ENCODE measurements around the gene KIAA0319L. TPM values are rescaled to one million over a fixed set of nuclear protein-coding genes. Genes with fewer than 3 reads are reported as not detected.
A peak's percentile ranks its signal among the peaks of the same experiment; 100 is the strongest.

Gene KIAA0319L
- total RNA-seq, 4 donors from 2014 or later: 26.3 to 44.8 (median 38.9) TPM

- H3K27ac ChIP-seq: peak overlapping the region in 2 of 4 donors; percentile 6 to 59
- ATAC-seq: no peak
- TF ChIP-seq POLR2A (IDR thresholded peaks at IDR 0.05) (no peak), POLR2AphosphoS5 (IDR thresholded peaks at IDR 0.05) (no peak), CTCF (IDR thresholded peaks at IDR 0.05) (no peak), EP300 (IDR thresholded peaks at IDR 0.05) (no peak)
- peaks cover 8 to 40% (median 27%) of the 10 kb centered on the region in 3 donors for H3K4me1 ChIP-seq
- no peak overlapping the region for H3K4me3 ChIP-seq
- H3K36me3 ChIP-seq: peaks cover 0 to 78% of the 10 kb centered on the region in 2 donors
- H3K9me3 ChIP-seq: no peaks in the 10 kb centered on the region
- H3K27me3 ChIP-seq: no peaks in the 10 kb centered on the region
- WGBS, 2 donors (ENCODE audit: low coverage in 1 of 2): 75 to 80% methylated on average over 2 of the region's 2 CpGs
These were observed 104.2 kb downstream of the KIAA0319L start for GRCh38 chr1:35453031-35453430.

DNA sequence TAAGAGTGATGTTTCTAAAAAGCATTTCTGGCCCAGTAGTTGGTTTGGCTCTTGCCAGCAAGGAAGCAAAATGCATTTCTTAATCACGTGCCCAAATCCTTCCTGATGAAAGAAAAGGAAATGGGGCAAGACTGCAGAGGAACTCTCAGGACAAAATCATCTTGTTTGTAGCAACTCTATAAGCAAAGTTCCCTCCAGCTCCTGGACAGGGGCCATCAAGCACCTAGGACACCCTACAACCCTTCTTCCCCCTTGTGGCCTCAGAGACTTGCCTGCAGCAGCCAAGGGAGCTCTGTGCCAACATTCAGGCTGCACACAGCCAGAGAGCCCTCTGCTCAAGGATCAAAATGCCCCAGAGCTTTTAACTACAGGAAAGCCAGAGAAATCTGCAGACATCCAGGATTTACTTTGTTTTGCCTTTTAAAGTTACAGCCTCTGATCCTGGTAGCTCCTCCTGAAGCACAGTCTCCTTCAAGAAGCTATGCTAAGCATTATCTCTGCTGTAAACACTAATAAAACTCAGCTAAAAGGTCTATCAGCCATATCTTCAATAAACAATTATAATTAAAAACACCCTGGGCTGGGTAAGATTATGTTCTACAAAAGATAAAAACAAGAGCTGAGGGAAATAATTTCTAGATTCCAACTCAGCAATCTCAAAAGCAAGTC, 105.0 kb downstream of the KIAA0319L start:
- Histone ChIP-seq H3K4me3 (no peak overlapping the region), H3K4me1 (peaks cover 8 to 40% (median 27%) of the 10 kb centered on the region in 3 donors), H3K27me3 (no peaks in the 10 kb centered on the region), H3K9me3 (no peaks in the 10 kb centered on the region), H3K27ac (peak overlapping the region in 3 of 4 donors; percentile 58 to 66 (median 59)), H3K36me3 (peaks cover 0 to 78% of the 10 kb centered on the region in 2 donors)
- 0 to 9% methylated on average over 1 of the region's 1 CpG for WGBS, 2 donors (ENCODE audit: low coverage in 1 of 2)
- peak; percentile 70 for ATAC-seq
- TF ChIP-seq EP300 (IDR thresholded peaks at IDR 0.05): no peak
- TF ChIP-seq POLR2AphosphoS5 (IDR thresholded peaks at IDR 0.05): peak; percentile 39
- peak in 2 of 4 experiments; percentile 12 to 36 for TF ChIP-seq CTCF (IDR thresholded peaks at IDR 0.05)

DNA sequence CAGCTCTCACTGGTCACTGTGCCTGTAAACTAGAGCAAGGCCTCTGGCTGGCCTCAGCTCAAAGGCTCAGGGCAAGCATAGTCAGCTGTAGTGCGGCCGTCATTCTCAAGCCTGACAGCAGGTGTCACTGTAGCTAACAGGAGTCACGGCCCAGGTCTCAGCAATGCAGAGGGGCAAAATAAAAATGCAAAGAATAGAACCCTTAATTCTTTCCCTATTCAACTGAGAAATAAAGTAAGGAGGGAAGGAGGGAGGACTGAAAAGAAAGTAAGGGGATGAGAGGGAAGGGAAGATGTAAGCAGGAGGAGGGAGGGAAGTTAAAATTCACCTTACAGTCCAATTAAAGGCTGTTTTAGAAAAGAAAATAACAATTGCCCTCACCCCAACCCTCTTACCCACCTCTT, 106.1 kb downstream of the KIAA0319L start:
- WGBS, 2 donors (ENCODE audit: low coverage in 1 of 2): no CpG with 5 or more reads among the region's 3 CpGs
- peaks cover 0 to 78% of the 10 kb centered on the region in 2 donors for H3K36me3 ChIP-seq
- ATAC-seq: peak; percentile 77
- no peaks in the 10 kb centered on the region for H3K27me3 ChIP-seq
- H3K4me1 ChIP-seq: peaks cover 8 to 40% (median 27%) of the 10 kb centered on the region in 3 donors
- peak overlapping the region in 2 of 4 donors; percentile 58 to 59 for H3K27ac ChIP-seq
- no peak overlapping the region for H3K4me3 ChIP-seq
- TF ChIP-seq CTCF (IDR thresholded peaks at IDR 0.05): peak; percentile 72 to 86 (median 80)
- TF ChIP-seq POLR2A (IDR thresholded peaks at IDR 0.05): no peak
- no peak for TF ChIP-seq EP300 (IDR thresholded peaks at IDR 0.05)
- no peak for TF ChIP-seq POLR2AphosphoS5 (IDR thresholded peaks at IDR 0.05)
- H3K9me3 ChIP-seq: no peaks in the 10 kb centered on the region

GRCh38 chr1:35449334-35450008, 107.7 kb downstream of the KIAA0319L start:
- Histone ChIP-seq H3K4me3 (no peak overlapping the region), H3K36me3 (peaks cover 0 to 78% of the 10 kb centered on the region in 2 donors), H3K9me3 (no peaks in the 10 kb centered on the region), H3K27ac (no peak overlapping the region), H3K4me1 (peaks cover 8 to 34% (median 23%) of the 10 kb centered on the region in 3 donors), H3K27me3 (no peaks in the 10 kb centered on the region)
- 70 to 79% methylated on average over 4 to 5 of the region's 7 CpGs for WGBS, 2 donors (ENCODE audit: low coverage in 1 of 2)
- TF ChIP-seq EP300 (IDR thresholded peaks at IDR 0.05) (no peak), POLR2AphosphoS5 (IDR thresholded peaks at IDR 0.05) (no peak), CTCF (IDR thresholded peaks at IDR 0.05) (no peak), POLR2A (IDR thresholded peaks at IDR 0.05) (no peak)
- no peak for ATAC-seq
